Kidney (tissue), 14 donors: Measurements from ENCODE around the gene GPR87. TPM values are rescaled to one million over a fixed set of nuclear protein-coding genes. Genes with fewer than 3 reads are reported as not detected.

Experiments used
- DNase-seq, 5 donors: peaks; one replicate each; pipeline ENCODE4 v3.0.0-alpha.2; 2013 to 2020
- FAIRE-seq: peaks from 2 replicates; lab custom pipeline; 2012; peaks lifted over from hg19 to GRCh38; lab: Jason Lieb, UNC
- H3K27ac ChIP-seq, 2 donors: one replicate each; pipeline ENCODE4 v1.7.0; 2013; ENCODE audit warnings: low read depth in 2 of 2, low read length in 2 of 2, inconsistent platforms in 1 of 2
- H3K27me3 ChIP-seq: one replicate; pipeline ENCODE4 v1.7.1; 2013; ENCODE audit warnings: low read length, inconsistent platforms; ENCODE audit not compliant: control insufficient read depth, insufficient read depth
- H3K36me3 ChIP-seq, 3 donors: one replicate each; pipeline versions ENCODE4 v1.7.0 to v1.7.1; 2013; ENCODE audit warnings: low read length in 3 of 3, control low read depth in 1 of 3, inconsistent platforms in 1 of 3; ENCODE audit not compliant: insufficient read depth in 3 of 3, control insufficient read depth in 2 of 3
- H3K4me1 ChIP-seq, 3 donors: one replicate each; pipeline versions ENCODE4 v1.7.0 to v1.7.1; 2013; ENCODE audit warnings: low read length in 3 of 3, inconsistent platforms in 1 of 3, low read depth in 1 of 3; ENCODE audit not compliant: control insufficient read depth in 2 of 3, insufficient read depth in 2 of 3
- H3K4me3 ChIP-seq, 3 donors: one replicate each; pipeline versions ENCODE4 v1.7.0 to v1.8.1; 2013; ENCODE audit warnings: low read length in 3 of 3, control low read depth in 1 of 3, inconsistent platforms in 1 of 3
- H3K9ac ChIP-seq, 3 donors: one replicate each; pipeline versions ENCODE4 v1.7.0 to v1.7.1; 2013; ENCODE audit warnings: low read length in 3 of 3, control low read depth in 1 of 3, inconsistent platforms in 1 of 3
- H3K9me3 ChIP-seq, 3 donors: one replicate each; pipeline versions ENCODE4 v1.7.0 to v1.7.1; 2013; ENCODE audit warnings: low read length in 3 of 3, control low read depth in 1 of 3, inconsistent platforms in 1 of 3; ENCODE audit not compliant: control insufficient read depth in 2 of 3, insufficient read depth in 1 of 3
- CTCF ChIP-seq: IDR thresholded peaks from 3 replicates; pipeline ENCODE4 v1.5.1; 2012; ENCODE audit warnings: mild to moderate bottlenecking, moderate library complexity, borderline replicate concordance; ENCODE audit not compliant: insufficient read depth; ENCODE audit errors: extremely low read depth
- intact Hi-C: fragments of 100-400 bp; cut with DNase I; formaldehyde crosslinking; loops from one replicate; pipeline ENCODE4 v1.11.1; 2022
- polyA plus RNA-seq: library from polyadenylated mRNA; stranded (reverse); fragments of 350-450 nt; fragmentation: Illumina TruSeq; extraction: RNeasy Lipid Tissue Mini Kit (QIAGEN cat#74804); gene quantifications from one replicate; pipeline ENCODE4 v1.2.3, GENCODE V29; 2014; ENCODE audit warnings: low read depth, low replicate concordance; ENCODE audit not compliant: insufficient read depth
- total RNA-seq: library from RNA; stranded (reverse); fragmentation: NEBNext Ultra II Directional; extraction: Animal tissue kit (Norgen Biotek cat#: 25700); gene quantifications from one replicate; pipeline ENCODE4 v1.2.1, GENCODE V29; 2021
- donor health status: control.
- donor health status: control.
- donor health status: control.
- donor health status: control.
- donor health status: control.
- donor health status: DM: yes; HTN: yes; CAD: no.
- donor health status: Normal renal cell carcinoma (clear cell type).

GPR87 gene
- total and polyA plus RNA-seq, 2 donors from 2014 or later = 0.72 TPM; not detected in 1

GRCh38 chr3:151318313-151318712, 1.7 kb upstream of the GPR87 start:
- Histone ChIP-seq H3K27ac (no peak overlapping the region), H3K9ac (no peak overlapping the region), H3K9me3 (no peaks in the 10 kb centered on the region), H3K4me3 (no peak overlapping the region), H3K27me3 (no peaks in the 10 kb centered on the region), H3K4me1 (no peaks in the 10 kb centered on the region), H3K36me3 (no peaks in the 10 kb centered on the region)
- FAIRE-seq (no peak), DNase-seq (no peak)
- intact Hi-C loops = no loop called here
- no peak for TF ChIP-seq CTCF

GRCh38 chr3:151315846-151316245, 774 bp downstream of the GPR87 start:
- Histone ChIP-seq H3K9me3 (no peaks in the 10 kb centered on the region), H3K4me1 (no peaks in the 10 kb centered on the region), H3K27ac (no peak overlapping the region), H3K9ac (no peak overlapping the region), H3K36me3 (no peaks in the 10 kb centered on the region), H3K27me3 (no peaks in the 10 kb centered on the region), H3K4me3 (no peak overlapping the region)
- no peak for DNase-seq
- FAIRE-seq = no peak
- TF ChIP-seq CTCF = no peak
- intact Hi-C loops = no loop called here

- no peak for TF ChIP-seq CTCF
- Histone ChIP-seq H3K36me3 (no peaks in the 10 kb centered on the region), H3K4me1 (no peaks in the 10 kb centered on the region), H3K27me3 (no peaks in the 10 kb centered on the region), H3K4me3 (no peak overlapping the region), H3K9ac (no peak overlapping the region), H3K27ac (no peak overlapping the region), H3K9me3 (no peaks in the 10 kb centered on the region)
- FAIRE-seq = no peak
- intact Hi-C loops = no loop called here
- DNase-seq = no peak
Measured at GRCh38 chr3:151315136-151315535, 1.5 kb downstream of the GPR87 start.

- no peak overlapping the region for H3K4me3 ChIP-seq
- H3K9me3 ChIP-seq = no peaks in the 10 kb centered on the region
- no peak for FAIRE-seq
- H3K27ac ChIP-seq = no peak overlapping the region
- TF ChIP-seq CTCF = no peak
- DNase-seq = no peak
- H3K27me3 ChIP-seq = no peaks in the 10 kb centered on the region
- H3K9ac ChIP-seq = no peak overlapping the region
- no peaks in the 10 kb centered on the region for H3K36me3 ChIP-seq
- intact Hi-C loops = no loop called here
- no peaks in the 10 kb centered on the region for H3K4me1 ChIP-seq
Measured at GRCh38 chr3:151314593-151314992, 2.0 kb downstream of the GPR87 start.
